Stimulated activated CD8-positive, alpha-beta memory T cell treated with anti-CD3 and anti-CD28 coated beads, Interleukin-7, amount 100 ng/mL, for 4 hours (primary cell): ENCODE results near the gene GGCX.
A peak's percentile ranks its signal among the peaks of the same experiment; 100 is the strongest.

Source experiments
- DNase-seq, 2 donors: peaks; one replicate each; pipeline ENCODE4 v3.0.0-alpha.2; 2020; ENCODE audit warnings: low read depth in 2 of 2

GGCX gene

GRCh38 chr2:85541753-85542457, 19.4 kb downstream of the GGCX start:
- DNase-seq: no peak

GRCh38 chr2:85541262-85541661, 20.0 kb downstream of the GGCX start:
- DNase-seq: no peak

- no peak for DNase-seq
These were observed 21.1 kb downstream of the GGCX start for GRCh38 chr2:85540133-85540648.

- peak; percentile 71 to 79 for DNase-seq
These were observed 21.7 kb downstream of the GGCX start for GRCh38 chr2:85539361-85540132.

GRCh38 chr2:85538507-85539360, 22.6 kb downstream of the GGCX start, which contains the start of gene MAT2A:
MAT2A (plus strand) TSS chr2:85539168; CDS start chr2:85539288, 120 bp downstream.
- DNase-seq: peak; percentile 71 to 85

- no peak for DNase-seq
These were observed 23.4 kb downstream of the GGCX start for GRCh38 chr2:85537600-85538506.

- no peak for DNase-seq
These were observed 24.8 kb downstream of the GGCX start for GRCh38 chr2:85536479-85536878.

- no peak for DNase-seq
These were observed 26.4 kb downstream of the GGCX start for GRCh38 chr2:85534881-85535280.

GRCh38 chr2:85534099-85534498, 27.2 kb downstream of the GGCX start:
- no peak for DNase-seq

- no peak for DNase-seq
These were observed 29.7 kb downstream of the GGCX start for GRCh38 chr2:85531589-85531988.

- no peak for DNase-seq
These were observed 31.5 kb downstream of the GGCX start for GRCh38 chr2:85529809-85530208.

GRCh38 chr2:85528355-85528754, 32.9 kb downstream of the GGCX start:
- DNase-seq: no peak

GRCh38 chr2:85527787-85528186, 33.5 kb downstream of the GGCX start:
- no peak for DNase-seq

GRCh38 chr2:85525567-85525966, 35.7 kb downstream of the GGCX start:
- no peak for DNase-seq

- DNase-seq: no peak
These were observed 36.3 kb downstream of the GGCX start for GRCh38 chr2:85525029-85525428.

GRCh38 chr2:85524336-85524908, 36.9 kb downstream of the GGCX start:
- DNase-seq: no peak

- no peak for DNase-seq
These were observed 37.4 kb downstream of the GGCX start for GRCh38 chr2:85523903-85524335.

- DNase-seq: no peak
These were observed 38.0 kb downstream of the GGCX start for GRCh38 chr2:85523062-85523902.

GRCh38 chr2:85522090-85522647, 39.1 kb downstream of the GGCX start:
- DNase-seq: no peak
